A549 (cell line): ENCODE data around the gene GNLY. TPM values are rescaled to one million over a fixed set of nuclear protein-coding genes. Genes with fewer than 3 reads are reported as not detected.
A peak's percentile ranks its signal among the peaks of the same experiment; 100 is the strongest.

Experiments
- ATAC-seq, 2 experiments: fragments of 200-7000 bp in 1 of 2; fragments of >200 bp in 1 of 2; cut with Nextera tagmentation in 1 of 2; cut with Tn5 transposase in 1 of 2; 3 replicates each; pipeline versions ENCODE4 v1.8.0 to v1.9.1; 2018 to 2020; ENCODE audit warnings: mild to moderate bottlenecking in 1 of 2, moderate library complexity in 1 of 2
- CTCF ChIA-PET: fragments of 300-600 bp; sonication (Branson Sonifier 250); formaldehyde crosslinking; extraction: SDS; loops from one replicate; lab custom pipeline; 2021; ENCODE audit warnings: antibody characterized with exemption, inconsistent platforms; lab: Yijun Ruan, JAX
- POLR2A ChIA-PET: fragments of 350-600 bp; formaldehyde crosslinking; extraction: SDS; loops from one replicate; lab custom pipeline; 2021; ENCODE audit warnings: antibody characterized with exemption, inconsistent platforms; lab: Yijun Ruan, JAX
- DNase-seq, 2 experiments: peaks; one replicate each; pipeline versions ENCODE4 v3.0.0 to v3.0.0-alpha.2; 2011 to 2016; ENCODE audit warnings: low read depth in 1 of 2, low spot score in 1 of 2
- FAIRE-seq: peaks from 2 replicates; lab custom pipeline; 2011; peaks lifted over from hg19 to GRCh38; lab: Jason Lieb, UNC
- H3K27ac ChIP-seq, 2 experiments: fragments of >200 bp; sonication (Bioruptor Twin); formaldehyde crosslinking; 3 replicates each; pipeline ENCODE4 v1.5.1; 2016 to 2017
- H3K4me1 ChIP-seq: fragments of >200 bp; sonication (Bioruptor Twin); formaldehyde crosslinking; 3 replicates; pipeline ENCODE4 v1.6.1; 2016
- H3K4me2 ChIP-seq: fragments of >200 bp; sonication (Bioruptor Twin); formaldehyde crosslinking; 3 replicates; pipeline ENCODE4 v1.6.1; 2016
- H3K4me3 ChIP-seq: fragments of >200 bp; sonication (Bioruptor Twin); formaldehyde crosslinking; 3 replicates; pipeline ENCODE4 v1.5.1; 2016
- H3K9me3 ChIP-seq: fragments of >200 bp; sonication (Bioruptor Twin); formaldehyde crosslinking; 3 replicates; pipeline ENCODE4 v1.6.1; 2016
- EHF ChIP-seq: fragments of 250-450 bp; sonication (Bioruptor Pico); IDR thresholded peaks from 2 replicates; pipeline ENCODE4 v1.5.0; 2020; ENCODE audit warnings: mild to moderate bottlenecking
- EP300 ChIP-seq, 2 experiments: fragments of >200 bp; sonication (Bioruptor Twin); formaldehyde crosslinking; IDR thresholded peaks; 2 replicates in 1 of 2; 3 replicates in 1 of 2; pipeline ENCODE4 v1.6.1; 2016 to 2017
- ESRRA ChIP-seq: fragments of 150-350 bp; IDR thresholded peaks from 2 replicates; pipeline ENCODE4 v1.6.1; 2014; ENCODE audit warnings: mild to moderate bottlenecking, low read length, borderline replicate concordance
- FOSL2 ChIP-seq, 2 experiments: fragments of 450-650 bp in 1 of 2; fragments of >200 bp in 1 of 2; sonication (Bioruptor Twin) in 1 of 2; formaldehyde crosslinking; IDR thresholded peaks; 2 replicates each; pipeline versions ENCODE4 v1.5.0 to v1.6.1; 2016 to 2020; ENCODE audit warnings: mild to moderate bottlenecking in 1 of 2, moderate library complexity in 1 of 2
- HDAC2 ChIP-seq: fragments of 200-600 bp; sonication (generic); IDR thresholded peaks from 2 replicates; pipeline ENCODE4 v1.6.1; 2016
- HEYL ChIP-seq: fragments of 250-450 bp; sonication (Bioruptor Pico); IDR thresholded peaks from 2 replicates; pipeline ENCODE4 v1.8.0; 2021; ENCODE audit warnings: mild to moderate bottlenecking, moderate library complexity
- JUNB ChIP-seq: fragments of >200 bp; sonication (Bioruptor Twin); formaldehyde crosslinking; IDR thresholded peaks from 2 replicates; pipeline ENCODE4 v1.6.1; 2016
- MAZ ChIP-seq: fragments of 150-350 bp; IDR thresholded peaks from 2 replicates; pipeline ENCODE4 v1.6.1; 2014; ENCODE audit warnings: antibody characterized with exemption, low read depth, low read length, borderline replicate concordance
- NFE2L2 ChIP-seq: fragments of 150-350 bp; conservative IDR thresholded peaks from 2 replicates; pipeline ENCODE4 v1.6.1; 2014; ENCODE audit warnings: low read length
- NPAS2 ChIP-seq: fragments of 250-450 bp; sonication (Bioruptor Pico); IDR thresholded peaks from 2 replicates; pipeline ENCODE4 v1.8.0; 2022; ENCODE audit warnings: mild to moderate bottlenecking, moderate library complexity, borderline replicate concordance
- NR3C1 ChIP-seq: fragments of >200 bp; sonication (Bioruptor Twin); formaldehyde crosslinking; IDR thresholded peaks from 3 replicates; pipeline ENCODE4 v1.6.1; 2017
- PHF8 ChIP-seq: fragments of 200-600 bp; sonication (generic); IDR thresholded peaks from 2 replicates; pipeline ENCODE4 v1.6.1; 2016; ENCODE audit warnings: low read depth, mild to moderate bottlenecking, antibody characterized with exemption, moderate library complexity, borderline replicate concordance
- POLR2AphosphoS2 ChIP-seq: conservative IDR thresholded peaks from 2 replicates; pipeline ENCODE4 v1.6.1; 2012; ENCODE audit warnings: low read length, improper control_type of control experiment, inconsistent platforms
- REST ChIP-seq: fragments of 200-600 bp; sonication (generic); IDR thresholded peaks from 2 replicates; pipeline ENCODE4 v1.6.1; 2016; ENCODE audit warnings: antibody characterized with exemption, mild to moderate bottlenecking, moderate library complexity
- RFX5 ChIP-seq: fragments of 450-650 bp; IDR thresholded peaks from 2 replicates; pipeline ENCODE4 v1.7.1; 2014; ENCODE audit warnings: antibody characterized with exemption, mild to moderate bottlenecking, moderate library complexity
- SMC3 ChIP-seq: fragments of >200 bp; sonication (Bioruptor Twin); formaldehyde crosslinking; IDR thresholded peaks from 3 replicates; pipeline ENCODE4 v1.6.1; 2018; ENCODE audit warnings: inconsistent platforms
- USF2 ChIP-seq: fragments of 450-650 bp; IDR thresholded peaks from 2 replicates; pipeline ENCODE4 v1.6.1; 2014; ENCODE audit warnings: antibody characterized with exemption
- WGBS: methylation state at CpG from one replicate; pipeline ENCODE4 v1.1.6; 2017; ENCODE audit errors: missing lambda C conversion rate; 5-methylcytosine and 5-hydroxymethylcytosine counted together
- polyA plus RNA-seq, 4 experiments: library from polyadenylated mRNA; depleted of rRNA in 3 of 4; stranded (reverse); fragments of >200 nt; fragmentation: RNase III in 1 of 4; extraction: RNeasy Plus Mini Kit Qiagen cat#74134 plus additional on column Dnase treatment in 1 of 4; gene quantifications; 2 replicates in 3 of 4; 3 replicates in 1 of 4; pipeline ENCODE4 v1.2.3, GENCODE V29; 2011 to 2017

The GNLY gene
- polyA plus RNA-seq, 2 of the 4 experiments (the other 2 are of a cell fraction) = not detected

GRCh38 chr2:85681776-85682175 lies 12.4 kb upstream of the GNLY start:
- TF ChIP-seq NFE2L2 (no peak), SMC3 (no peak), HEYL (CRISPR knock-in tag) (no peak)
- TF ChIP-seq, all 56 proteins: peak for 0
- peaks cover 30% of the 10 kb centered on the region for H3K4me1 ChIP-seq
- ChIA-PET POLR2A (no interaction called here), CTCF (interaction anchor here (0.6 to 10.2 kb wide), 11 partner anchors 11 to 132 kb away, joined by 3 to 228 read pairs (median 25); partner anchors contain the start of gene SFTPB)
- no peak overlapping the region for H3K4me3 ChIP-seq
- no peaks in the 10 kb centered on the region for H3K9me3 ChIP-seq
- ATAC-seq (no peak), FAIRE-seq (no peak), DNase-seq (no peak)
- peak overlapping the region; percentile 51 to 66 for H3K27ac ChIP-seq
- WGBS = 96% methylated on average over 1 of the region's 1 CpG
- peak overlapping the region; percentile 57 for H3K4me2 ChIP-seq

- Histone ChIP-seq H3K4me2 (no peak overlapping the region), H3K4me3 (no peak overlapping the region), H3K9me3 (no peaks in the 10 kb centered on the region), H3K4me1 (peaks cover 36% of the 10 kb centered on the region), H3K27ac (peak overlapping the region in 1 of 2 experiments; percentile 16; a peak in 1 of 6 replicates)
- FAIRE-seq (no peak), ATAC-seq (no peak), DNase-seq (no peak)
- TF ChIP-seq EHF (CRISPR knock-in tag) (no peak), ESRRA (no peak), POLR2AphosphoS2 (no peak), HDAC2 (no peak), FOSL2 (IDR thresholded peaks at IDR 0.05) (no peak), FOSL2 (CRISPR knock-in tag; IDR thresholded peaks at IDR 0.05) (no peak), EP300 (IDR thresholded peaks at IDR 0.05) (no peak)
- POLR2A ChIA-PET = no interaction called here
- 100% methylated on average over 5 of the region's 5 CpGs for whole genome bisulfite sequencing
- CTCF ChIA-PET = interaction anchor here (0.6 to 10.2 kb wide), 9 partner anchors 11 to 131 kb away, joined by 3 to 228 read pairs (median 23); partner anchors contain the start of gene SFTPB
These were observed 11.8 kb upstream of the GNLY start for GRCh38 chr2:85682378-85682777.

- FAIRE-seq = no peak
- 90% methylated on average over 4 of the region's 4 CpGs for WGBS
These were observed 9.8 kb upstream of the GNLY start for GRCh38 chr2:85684380-85684779.

More at GRCh38 chr2:85684380-85684779, 9.8 kb upstream of the GNLY start:
- TF ChIP-seq FOSL2 (IDR thresholded peaks at IDR 0.05) (no peak), FOSL2 (CRISPR knock-in tag; IDR thresholded peaks at IDR 0.05) (no peak), PHF8 (no peak), MAZ (no peak), RFX5 (no peak), NFE2L2 (no peak), REST (no peak), JUNB (no peak), USF2 (no peak), HDAC2 (no peak), NR3C1 (no peak), NPAS2 (CRISPR knock-in tag) (no peak)
- Histone ChIP-seq H3K4me2 (no peak overlapping the region), H3K9me3 (no peaks in the 10 kb centered on the region), H3K27ac (peak overlapping the region in 1 of 2 experiments; percentile 12; a peak in 1 of 6 replicates), H3K4me3 (no peak overlapping the region), H3K4me1 (peaks cover 33% of the 10 kb centered on the region)
- ChIA-PET POLR2A (no interaction called here), CTCF (interaction anchor here (1.2 to 10.2 kb wide), 5 partner anchors 9 to 47 kb away, joined by 4 to 228 read pairs (median 7); no protein-coding TSS in a partner anchor)
- ATAC-seq (peak; percentile 10 to 20; a peak in 2 of 6 replicates), DNase-seq (no peak)
